ENCODE results near the gene ITFG2. TPM values are rescaled to one million over a fixed set of nuclear protein-coding genes. Genes with fewer than 3 reads are reported as not detected.

The ITFG2 gene
- total and polyA plus RNA-seq, 8 donors: 29.0 to 77.9 (median 68.5) TPM

DNA sequence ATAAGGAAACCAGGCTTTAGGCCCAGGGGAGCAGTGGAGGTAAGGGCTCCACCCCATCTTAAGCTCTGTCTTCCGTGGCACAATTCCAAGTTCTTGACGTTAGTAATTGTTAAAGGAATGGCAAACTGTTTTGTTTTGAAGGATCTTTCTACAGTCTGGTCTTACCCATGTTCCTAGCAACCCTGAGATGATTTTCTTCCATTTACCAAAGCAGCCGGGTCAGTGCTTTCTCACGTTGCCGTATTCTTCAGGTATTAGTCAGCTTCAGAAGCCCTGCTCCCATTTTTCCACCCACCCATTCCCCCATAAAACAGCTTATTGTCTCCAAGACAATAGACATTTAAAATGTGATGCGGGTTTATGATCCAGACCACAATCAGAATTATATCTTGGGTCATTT lies 12.1 kb downstream of the ITFG2 start:
- ATAC-seq: no peak
- Histone ChIP-seq H3K27ac (no peak overlapping the region), H3K4me3 (no peak overlapping the region), H3K9me3 (no peaks in the 10 kb centered on the region), H3K36me3 (peaks cover 0 to 100% of the 10 kb centered on the region in 2 donors), H3K4me1 (no peaks in the 10 kb centered on the region), H3K27me3 (no peaks in the 10 kb centered on the region)
- intact Hi-C loops (cut with DNase I): no loop called here
- DNase-seq: no peak
- TF ChIP-seq, protein P1, sequence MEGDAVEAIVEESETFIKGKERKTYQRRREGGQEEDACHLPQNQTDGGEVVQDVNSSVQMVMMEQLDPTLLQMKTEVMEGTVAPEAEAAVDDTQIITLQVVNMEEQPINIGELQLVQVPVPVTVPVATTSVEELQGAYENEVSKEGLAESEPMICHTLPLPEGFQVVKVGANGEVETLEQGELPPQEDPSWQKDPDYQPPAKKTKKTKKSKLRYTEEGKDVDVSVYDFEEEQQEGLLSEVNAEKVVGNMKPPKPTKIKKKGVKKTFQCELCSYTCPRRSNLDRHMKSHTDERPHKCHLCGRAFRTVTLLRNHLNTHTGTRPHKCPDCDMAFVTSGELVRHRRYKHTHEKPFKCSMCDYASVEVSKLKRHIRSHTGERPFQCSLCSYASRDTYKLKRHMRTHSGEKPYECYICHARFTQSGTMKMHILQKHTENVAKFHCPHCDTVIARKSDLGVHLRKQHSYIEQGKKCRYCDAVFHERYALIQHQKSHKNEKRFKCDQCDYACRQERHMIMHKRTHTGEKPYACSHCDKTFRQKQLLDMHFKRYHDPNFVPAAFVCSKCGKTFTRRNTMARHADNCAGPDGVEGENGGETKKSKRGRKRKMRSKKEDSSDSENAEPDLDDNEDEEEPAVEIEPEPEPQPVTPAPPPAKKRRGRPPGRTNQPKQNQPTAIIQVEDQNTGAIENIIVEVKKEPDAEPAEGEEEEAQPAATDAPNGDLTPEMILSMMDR (IDR thresholded peaks at IDR 0.05): no peak

DNA sequence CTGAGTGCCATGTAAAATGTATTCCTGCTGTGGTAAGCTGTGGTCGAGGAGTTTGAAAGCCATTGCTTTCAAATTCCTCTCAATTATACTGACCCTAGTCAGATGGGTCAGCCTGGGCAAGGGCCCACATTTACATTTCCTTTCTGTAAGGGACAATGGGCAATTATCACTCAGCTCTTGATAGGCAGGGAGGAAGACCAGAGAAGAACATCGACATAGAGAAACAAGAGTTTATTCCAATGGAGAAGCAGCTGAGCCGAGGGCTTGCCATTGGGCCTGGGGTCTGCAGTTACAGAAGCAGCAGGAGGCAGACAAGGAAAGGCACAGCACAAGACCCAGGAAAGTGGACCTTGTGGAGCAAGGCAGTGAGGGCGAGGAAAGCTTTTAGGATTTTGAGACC lies 12.7 kb downstream of the ITFG2 start:
- Histone ChIP-seq H3K4me3 (no peak overlapping the region), H3K4me1 (no peaks in the 10 kb centered on the region)

DNA sequence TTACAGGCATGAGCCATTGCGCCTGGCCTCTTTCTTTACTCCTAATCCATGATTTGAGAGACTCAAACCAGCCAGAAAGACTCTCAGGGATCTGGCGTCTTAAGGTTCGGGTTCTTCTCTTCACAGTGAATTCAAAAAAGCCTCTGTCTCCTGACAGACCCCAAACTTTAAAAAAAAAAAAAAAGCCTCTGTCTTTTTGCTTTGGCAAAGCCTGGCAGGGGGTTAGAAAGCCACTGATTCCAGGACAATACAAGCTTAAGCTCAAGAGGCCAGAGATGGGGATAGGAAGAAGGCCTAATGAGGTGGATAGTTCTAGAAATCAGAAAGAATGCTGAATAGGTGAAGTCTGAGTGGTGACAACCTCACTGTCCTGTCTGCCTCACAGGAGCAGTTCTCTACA lies 13.6 kb downstream of the ITFG2 start:
- no peak for DNase-seq
- no peak overlapping the region for H3K4me3 ChIP-seq

More for the DNA sequence above, 12.7 kb downstream of the ITFG2 start:
- intact Hi-C loops (cut with DNase I): no loop called here
- Histone ChIP-seq H3K9me3 (no peaks in the 10 kb centered on the region), H3K27me3 (no peaks in the 10 kb centered on the region), H3K27ac (no peak overlapping the region), H3K36me3 (peaks cover 0 to 100% of the 10 kb centered on the region in 2 donors)
- TF ChIP-seq, protein P1 (IDR thresholded peaks at IDR 0.05): no peak
- DNase-seq (no peak), ATAC-seq (no peak)

DNA sequence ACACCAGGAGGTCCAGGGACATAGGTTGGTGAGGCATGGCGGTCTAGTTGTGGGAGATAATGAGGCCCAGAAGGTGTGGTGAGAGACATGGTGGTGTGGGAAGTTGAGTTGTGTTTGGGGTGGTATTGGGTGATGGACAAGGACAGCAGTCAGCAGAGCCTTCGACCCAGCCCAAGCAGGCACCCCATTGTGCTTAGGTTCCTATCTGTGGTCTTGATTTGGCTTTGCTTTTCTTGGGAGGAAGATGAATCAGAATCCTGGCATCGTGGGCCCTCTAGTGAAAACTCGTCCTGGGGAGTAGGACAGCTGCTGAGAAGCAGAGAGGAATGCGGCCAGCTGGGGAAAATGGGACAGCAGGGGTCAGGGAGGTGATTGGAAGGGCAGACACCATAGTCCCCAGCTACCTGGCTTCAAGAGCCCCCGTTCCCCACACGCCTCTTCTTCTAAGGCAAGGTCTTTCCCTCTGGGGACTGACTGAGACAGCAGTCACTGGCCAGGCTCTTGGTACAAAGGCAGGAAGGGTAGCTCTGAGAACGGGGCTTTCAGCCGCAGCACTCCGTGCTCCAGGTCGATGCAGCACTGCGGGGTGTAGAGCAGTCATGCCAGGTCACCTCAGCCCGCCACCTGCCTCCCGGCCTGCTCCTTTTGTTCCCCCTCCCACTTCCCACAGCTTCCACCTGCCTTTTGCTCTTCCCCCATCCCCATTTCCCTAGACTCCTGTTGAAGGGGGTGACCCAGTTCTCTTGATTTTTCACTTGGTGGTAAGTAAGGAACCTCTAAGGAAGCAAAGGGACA lies 14.4 kb downstream of the ITFG2 start:
- TF ChIP-seq, protein P1 (IDR thresholded peaks at IDR 0.05): no peak
- H3K27ac ChIP-seq: no peak overlapping the region
- no peak overlapping the region for H3K4me3 ChIP-seq
- no peaks in the 10 kb centered on the region for H3K9me3 ChIP-seq
- peaks cover 0 to 97% of the 10 kb centered on the region in 2 donors for H3K36me3 ChIP-seq
- DNase-seq (no peak), ATAC-seq (no peak)
- H3K4me1 ChIP-seq: no peaks in the 10 kb centered on the region
- H3K27me3 ChIP-seq: no peaks in the 10 kb centered on the region
- intact Hi-C loops (cut with DNase I): no loop called here

More for the DNA sequence above, 13.6 kb downstream of the ITFG2 start:
- no peaks in the 10 kb centered on the region for H3K27me3 ChIP-seq
- H3K4me1 ChIP-seq: no peaks in the 10 kb centered on the region
- no peak for ATAC-seq
- H3K9me3 ChIP-seq: no peaks in the 10 kb centered on the region
- H3K27ac ChIP-seq: no peak overlapping the region
- TF ChIP-seq, protein P1 (IDR thresholded peaks at IDR 0.05): no peak
- intact Hi-C loops (cut with DNase I): no loop called here
- peaks cover 0 to 100% of the 10 kb centered on the region in 2 donors for H3K36me3 ChIP-seq

DNA sequence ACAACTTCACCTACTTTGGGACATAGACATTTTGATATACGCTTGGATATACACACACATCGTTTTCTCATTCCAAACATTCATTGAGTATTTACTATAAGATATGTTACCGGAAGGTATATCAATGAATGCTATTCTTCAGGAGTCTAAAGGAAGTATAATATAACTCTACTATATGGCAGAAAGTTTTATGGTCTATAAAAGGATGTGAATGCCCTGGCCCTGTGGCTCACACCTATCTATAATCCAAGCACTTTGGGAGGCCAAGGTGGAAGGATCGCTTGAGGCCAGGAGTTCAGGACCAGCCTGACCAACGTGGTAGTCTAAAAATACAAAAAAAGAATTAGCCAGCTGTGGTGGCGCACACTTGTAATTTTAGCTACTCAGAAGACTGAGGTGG lies 16.8 kb downstream of the ITFG2 start:
- peaks cover 0 to 73% of the 10 kb centered on the region in 2 donors for H3K36me3 ChIP-seq
- no peak for ATAC-seq
- no peak for DNase-seq
- intact Hi-C loops (cut with DNase I): no loop called here
- H3K27ac ChIP-seq: no peak overlapping the region
- H3K27me3 ChIP-seq: peaks cover 0 to under 1% of the 10 kb centered on the region in 2 donors
- no peaks in the 10 kb centered on the region for H3K4me1 ChIP-seq
- TF ChIP-seq, protein P1 (IDR thresholded peaks at IDR 0.05): no peak
- no peak overlapping the region for H3K4me3 ChIP-seq
- H3K9me3 ChIP-seq: no peaks in the 10 kb centered on the region

All from left lung (tissue), 10 donors.